Parathyroid adenoma (tissue), 2 donors: ENCODE results near the gene UBE2H.

Experiments
- H2AFZ ChIP-seq: fragments of 300-600 bp; sonication (generic); one replicate; pipeline ENCODE4 v1.7.0; 2017; ENCODE audit warnings: antibody characterized with exemption, mild to moderate bottlenecking
- H3K27ac ChIP-seq: fragments of 300-600 bp; sonication (generic); one replicate; pipeline ENCODE4 v1.7.0; 2017
- H3K27me3 ChIP-seq: fragments of 300-600 bp; sonication (generic); one replicate; pipeline ENCODE4 v1.7.0; 2017; ENCODE audit warnings: low read length; ENCODE audit not compliant: control insufficient read depth, insufficient read depth
- H3K36me3 ChIP-seq: fragments of 300-600 bp; sonication (generic); one replicate; pipeline ENCODE4 v1.7.0; 2017; ENCODE audit warnings: low read length; ENCODE audit not compliant: control insufficient read depth, insufficient read depth
- H3K4me1 ChIP-seq: fragments of 300-600 bp; sonication (generic); one replicate; pipeline ENCODE4 v1.7.0; 2017; ENCODE audit warnings: control low read depth
- H3K4me2 ChIP-seq: fragments of 300-600 bp; sonication (generic); one replicate; pipeline ENCODE4 v1.7.0; 2017; ENCODE audit warnings: low read length
- H3K4me3 ChIP-seq: fragments of 300-600 bp; sonication (generic); one replicate; pipeline ENCODE4 v1.7.0; 2017; ENCODE audit warnings: low read depth, low read length
- H3K79me2 ChIP-seq: fragments of 300-600 bp; sonication (generic); one replicate; pipeline ENCODE4 v1.7.0; 2017; ENCODE audit warnings: control low read depth
- H3K9ac ChIP-seq: fragments of 300-600 bp; sonication (generic); one replicate; pipeline ENCODE4 v1.7.0; 2017; ENCODE audit warnings: mild to moderate bottlenecking
- H3K9me3 ChIP-seq: fragments of 300-600 bp; sonication (generic); one replicate; pipeline ENCODE4 v1.7.0; 2017; ENCODE audit warnings: low read length; ENCODE audit not compliant: control insufficient read depth
- CTCF ChIP-seq: fragments of 300-600 bp; sonication (generic); IDR thresholded peaks from one replicate; pipeline ENCODE4 v1.7.0; 2017; ENCODE audit warnings: antibody characterized with exemption, mild to moderate bottlenecking
- donor health status: primary hyperparathyroidism.

The UBE2H gene

GRCh38 chr7:129883151-129883550, 69.6 kb downstream of the UBE2H start:
- no peak overlapping the region for H3K27ac ChIP-seq

GRCh38 chr7:129882531-129882930, 70.2 kb downstream of the UBE2H start:
- H3K79me2 ChIP-seq: peaks cover 25% of the 10 kb centered on the region
- no peak for TF ChIP-seq CTCF
- H3K27ac ChIP-seq: no peak overlapping the region
- no peaks in the 10 kb centered on the region for H3K27me3 ChIP-seq
- no peaks in the 10 kb centered on the region for H3K4me1 ChIP-seq
- no peak overlapping the region for H3K4me3 ChIP-seq
- no peak overlapping the region for H2AFZ ChIP-seq
- no peak overlapping the region for H3K4me2 ChIP-seq
- no peak overlapping the region for H3K9ac ChIP-seq
- no peaks in the 10 kb centered on the region for H3K9me3 ChIP-seq
- no peaks in the 10 kb centered on the region for H3K36me3 ChIP-seq

More at GRCh38 chr7:129883151-129883550, 69.6 kb downstream of the UBE2H start:
- Histone ChIP-seq H3K9me3 (no peaks in the 10 kb centered on the region), H3K9ac (no peak overlapping the region), H3K4me1 (no peaks in the 10 kb centered on the region), H3K79me2 (peaks cover 22% of the 10 kb centered on the region), H3K27me3 (no peaks in the 10 kb centered on the region), H2AFZ (no peak overlapping the region), H3K4me3 (no peak overlapping the region), H3K4me2 (no peak overlapping the region), H3K36me3 (no peaks in the 10 kb centered on the region)
- no peak for TF ChIP-seq CTCF

- Histone ChIP-seq H3K4me1 (peaks cover 7% of the 10 kb centered on the region), H3K4me2 (no peak overlapping the region), H3K9ac (no peak overlapping the region), H3K9me3 (no peaks in the 10 kb centered on the region), H3K27me3 (no peaks in the 10 kb centered on the region), H3K79me2 (peaks cover 42% of the 10 kb centered on the region), H3K4me3 (no peak overlapping the region), H3K27ac (no peak overlapping the region), H3K36me3 (no peaks in the 10 kb centered on the region), H2AFZ (no peak overlapping the region)
- no peak for TF ChIP-seq CTCF
These were observed 75.5 kb downstream of the UBE2H start for GRCh38 chr7:129877146-129877792.

GRCh38 chr7:129875745-129876411, 76.9 kb downstream of the UBE2H start:
- H3K27me3 ChIP-seq: no peaks in the 10 kb centered on the region
- no peaks in the 10 kb centered on the region for H3K36me3 ChIP-seq
- H3K4me2 ChIP-seq: no peak overlapping the region
- H3K9ac ChIP-seq: no peak overlapping the region
- no peak overlapping the region for H3K4me3 ChIP-seq
- peaks cover 7% of the 10 kb centered on the region for H3K4me1 ChIP-seq
- no peaks in the 10 kb centered on the region for H3K9me3 ChIP-seq
- TF ChIP-seq CTCF: no peak
- H3K79me2 ChIP-seq: peaks cover 47% of the 10 kb centered on the region
- H3K27ac ChIP-seq: no peak overlapping the region
- H2AFZ ChIP-seq: no peak overlapping the region

- Histone ChIP-seq H3K4me1 (peaks cover 7% of the 10 kb centered on the region), H3K27ac (no peak overlapping the region), H3K4me2 (no peak overlapping the region)
These were observed 77.6 kb downstream of the UBE2H start for GRCh38 chr7:129875160-129875559.

More at GRCh38 chr7:129875160-129875559, 77.6 kb downstream of the UBE2H start:
- no peak overlapping the region for H3K9ac ChIP-seq
- no peaks in the 10 kb centered on the region for H3K36me3 ChIP-seq
- no peaks in the 10 kb centered on the region for H3K27me3 ChIP-seq
- no peak for TF ChIP-seq CTCF
- no peaks in the 10 kb centered on the region for H3K9me3 ChIP-seq
- H3K4me3 ChIP-seq: no peak overlapping the region
- peaks cover 53% of the 10 kb centered on the region for H3K79me2 ChIP-seq
- no peak overlapping the region for H2AFZ ChIP-seq
